BJ (cell line): Measurements from ENCODE around the gene ATP6V1C2. TPM values are rescaled to one million over a fixed set of nuclear protein-coding genes. Genes with fewer than 3 reads are reported as not detected.

Experiments
- CTCF ChIA-PET: fragments of 350-600 bp; formaldehyde crosslinking; extraction: SDS; loops from one replicate; lab custom pipeline; 2021; ENCODE audit warnings: antibody characterized with exemption, inconsistent platforms; lab: Yijun Ruan, JAX
- POLR2A ChIA-PET: fragments of 300-600 bp; sonication (Branson Sonifier 250); formaldehyde crosslinking; extraction: SDS; loops from one replicate; lab custom pipeline; 2021; ENCODE audit warnings: antibody characterized with exemption; lab: Charles Lee
- DNase-seq: peaks from one replicate; pipeline ENCODE4 v3.0.0-alpha.2; 2011; ENCODE audit warnings: low read depth
- H3K27me3 ChIP-seq: 2 replicates; pipeline ENCODE4 v1.6.0; 2011; ENCODE audit warnings: low read length; ENCODE audit not compliant: control insufficient read depth, insufficient read depth
- H3K36me3 ChIP-seq: 2 replicates; pipeline ENCODE4 v1.5.1; 2011; ENCODE audit warnings: low read length; ENCODE audit not compliant: control insufficient read depth, insufficient read depth
- H3K4me3 ChIP-seq: 2 replicates; pipeline ENCODE4 v1.5.1; 2011; ENCODE audit warnings: low read depth, mild to moderate bottlenecking, control low read depth, low read length
- polyA plus RNA-seq: library from polyadenylated mRNA; depleted of rRNA; stranded (reverse); fragments of >200 nt; gene quantifications from 2 replicates; pipeline ENCODE4 v1.2.3, GENCODE V29; 2011
- TF ChIP-seq, protein P1 (sequence below): IDR thresholded peaks from 2 replicates; pipeline ENCODE4 v1.5.1; 2011; ENCODE audit warnings: low read depth, mild to moderate bottlenecking, control low read depth, inconsistent platforms, low read length, moderate library complexity; ENCODE audit not compliant: insufficient read depth

ATP6V1C2 gene
- polyA plus RNA-seq, 1 experiment, result 0.04 TPM

GRCh38 chr2:10775021-10775780 is 53.8 kb downstream of the ATP6V1C2 start:
- POLR2A ChIA-PET, result no interaction called here
- no peaks in the 10 kb centered on the region for H3K27me3 ChIP-seq
- H3K36me3 ChIP-seq, result peaks cover 8% of the 10 kb centered on the region
- CTCF ChIA-PET, result interaction anchor here (0.6 kb wide), 1 partner anchor 21 kb away, joined by 3 read pairs; no protein-coding TSS in a partner anchor
- H3K4me3 ChIP-seq, result no peak overlapping the region
- DNase-seq, result no peak
- TF ChIP-seq, protein P1, sequence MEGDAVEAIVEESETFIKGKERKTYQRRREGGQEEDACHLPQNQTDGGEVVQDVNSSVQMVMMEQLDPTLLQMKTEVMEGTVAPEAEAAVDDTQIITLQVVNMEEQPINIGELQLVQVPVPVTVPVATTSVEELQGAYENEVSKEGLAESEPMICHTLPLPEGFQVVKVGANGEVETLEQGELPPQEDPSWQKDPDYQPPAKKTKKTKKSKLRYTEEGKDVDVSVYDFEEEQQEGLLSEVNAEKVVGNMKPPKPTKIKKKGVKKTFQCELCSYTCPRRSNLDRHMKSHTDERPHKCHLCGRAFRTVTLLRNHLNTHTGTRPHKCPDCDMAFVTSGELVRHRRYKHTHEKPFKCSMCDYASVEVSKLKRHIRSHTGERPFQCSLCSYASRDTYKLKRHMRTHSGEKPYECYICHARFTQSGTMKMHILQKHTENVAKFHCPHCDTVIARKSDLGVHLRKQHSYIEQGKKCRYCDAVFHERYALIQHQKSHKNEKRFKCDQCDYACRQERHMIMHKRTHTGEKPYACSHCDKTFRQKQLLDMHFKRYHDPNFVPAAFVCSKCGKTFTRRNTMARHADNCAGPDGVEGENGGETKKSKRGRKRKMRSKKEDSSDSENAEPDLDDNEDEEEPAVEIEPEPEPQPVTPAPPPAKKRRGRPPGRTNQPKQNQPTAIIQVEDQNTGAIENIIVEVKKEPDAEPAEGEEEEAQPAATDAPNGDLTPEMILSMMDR, result no peak

DNA sequence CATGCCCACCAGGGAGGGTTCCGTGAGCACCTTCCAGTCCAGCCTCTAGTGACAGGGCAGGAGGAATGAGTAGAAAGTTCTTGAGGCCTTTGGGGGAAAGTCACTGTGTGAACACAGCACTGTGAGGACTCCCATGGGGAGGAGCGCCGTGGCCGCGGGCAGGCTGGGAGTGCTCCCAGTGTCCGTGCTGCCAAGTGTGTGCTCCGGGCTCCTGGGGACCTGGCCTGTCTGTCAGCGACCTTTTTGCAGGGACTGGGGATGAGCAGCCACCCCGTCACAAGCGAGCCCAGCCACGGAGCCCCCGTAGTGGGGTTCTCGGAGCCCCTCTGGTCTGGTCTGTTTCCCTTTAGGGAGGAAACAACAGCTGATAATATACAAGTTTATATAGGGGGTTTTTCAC is 54.4 kb downstream of the ATP6V1C2 start:
- no peak for DNase-seq
- ChIA-PET CTCF (interaction anchor here (2.2 kb wide), 1 partner anchor 15 kb away, joined by 5 read pairs; no protein-coding TSS in a partner anchor), POLR2A (no interaction called here)
- no peak overlapping the region for H3K4me3 ChIP-seq
- TF ChIP-seq, protein P1, result no peak
- peaks cover 10% of the 10 kb centered on the region for H3K36me3 ChIP-seq
- no peaks in the 10 kb centered on the region for H3K27me3 ChIP-seq

- Histone ChIP-seq H3K4me3 (no peak overlapping the region), H3K36me3 (peaks cover 14% of the 10 kb centered on the region), H3K27me3 (no peaks in the 10 kb centered on the region)
- TF ChIP-seq, protein P1, result no peak
- no peak for DNase-seq
- ChIA-PET CTCF (interaction anchor here (2.2 kb wide), 1 partner anchor 15 kb away, joined by 5 read pairs; no protein-coding TSS in a partner anchor), POLR2A (no interaction called here)
Measured at GRCh38 chr2:10776231-10776977, 55.0 kb downstream of the ATP6V1C2 start.

GRCh38 chr2:10777111-10777841 is 55.8 kb downstream of the ATP6V1C2 start:
- H3K4me3 ChIP-seq, result no peak overlapping the region
- ChIA-PET CTCF (interaction anchor here (2.2 kb wide), 1 partner anchor 14 kb away, joined by 5 read pairs; no protein-coding TSS in a partner anchor), POLR2A (no interaction called here)
- peaks cover 17% of the 10 kb centered on the region for H3K36me3 ChIP-seq
- no peak for DNase-seq
- H3K27me3 ChIP-seq, result no peaks in the 10 kb centered on the region
- TF ChIP-seq, protein P1, result no peak
